NCI-H146 (cell line): ENCODE results near the gene KIZ.
A peak's percentile ranks its signal among the peaks of the same experiment; 100 is the strongest.

Experiments used
- DNase-seq: peaks from one replicate; lab custom pipeline; 2025; lab: John Stamatoyannopoulos, UW

KIZ gene

DNA sequence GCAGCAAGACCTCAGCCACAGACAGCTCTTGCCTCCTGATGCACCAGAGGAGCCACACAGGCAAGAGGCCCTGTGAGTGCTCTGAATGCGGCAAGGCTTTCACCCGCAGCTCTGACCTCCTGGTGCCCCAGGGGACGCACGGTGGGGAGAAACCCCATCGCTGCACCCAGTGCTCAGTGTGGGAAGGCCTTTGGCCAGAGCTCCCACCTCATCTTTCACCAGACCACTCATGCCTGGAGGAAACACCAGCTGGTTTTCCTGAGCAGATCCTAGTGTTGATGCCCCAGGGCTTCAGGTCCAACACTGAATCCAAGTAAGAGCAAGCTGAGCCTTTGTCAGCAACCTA, 140.3 kb downstream of the KIZ start:
- peak; percentile 89 for DNase-seq

DNA sequence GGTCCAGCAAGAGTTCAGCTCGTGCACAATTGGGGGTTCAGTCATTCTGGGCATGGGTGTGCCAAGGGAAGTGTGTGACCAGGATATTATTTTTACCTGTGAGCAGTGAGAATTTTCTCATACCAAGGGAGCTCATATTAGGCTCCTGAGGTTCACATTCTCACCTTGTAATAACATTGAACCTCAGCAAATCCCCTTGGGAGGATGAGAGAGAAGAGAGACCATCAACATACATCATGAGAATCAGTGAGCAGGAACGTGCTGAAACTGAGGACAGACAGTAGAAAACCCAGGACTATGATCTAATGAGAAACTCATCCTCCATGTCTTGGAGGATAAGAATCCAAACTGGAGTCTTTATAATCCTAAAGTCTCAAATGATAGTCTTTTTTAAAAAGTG, 143.9 kb downstream of the KIZ start:
- no peak for DNase-seq

DNA sequence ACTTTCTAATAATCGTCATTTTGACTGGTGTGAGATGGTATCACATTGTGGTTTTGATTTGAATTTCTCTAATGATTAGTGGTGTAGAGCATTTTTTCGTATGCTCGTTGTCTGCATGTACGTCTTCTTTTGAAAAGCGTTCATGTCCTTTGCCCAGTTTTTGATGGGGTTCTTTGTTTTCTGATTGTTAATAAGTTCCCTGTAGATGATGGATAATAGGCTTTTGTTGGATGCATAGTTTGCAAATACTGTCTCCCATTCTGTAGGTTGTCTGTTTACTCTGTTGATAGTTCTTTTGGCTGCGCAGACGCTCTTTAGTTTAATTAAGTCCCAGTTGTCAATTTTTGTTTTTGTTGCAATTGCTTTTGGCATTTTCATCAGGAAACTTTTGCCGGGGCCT, 144.9 kb downstream of the KIZ start:
- peak; percentile 62 for DNase-seq

DNA sequence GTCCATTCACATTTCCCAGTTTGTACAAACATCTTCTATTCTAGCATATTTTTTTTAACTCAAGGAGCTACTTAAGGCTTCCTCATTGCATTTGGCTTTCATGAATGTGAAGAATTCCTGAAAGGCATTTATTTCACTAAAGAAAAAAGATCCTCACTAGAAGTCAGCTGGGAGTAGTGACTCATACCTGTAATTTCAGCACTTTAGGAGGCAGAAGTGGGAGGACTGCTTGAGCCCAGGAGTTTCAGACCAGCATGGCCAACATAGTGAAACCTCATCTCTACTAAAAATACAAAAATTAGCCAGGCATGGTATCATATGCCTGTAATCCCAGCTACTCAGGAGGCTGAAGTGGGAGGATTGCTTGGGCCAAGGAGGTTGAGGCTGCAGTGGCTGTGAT, 146.4 kb downstream of the KIZ start:
- no peak for DNase-seq

DNA sequence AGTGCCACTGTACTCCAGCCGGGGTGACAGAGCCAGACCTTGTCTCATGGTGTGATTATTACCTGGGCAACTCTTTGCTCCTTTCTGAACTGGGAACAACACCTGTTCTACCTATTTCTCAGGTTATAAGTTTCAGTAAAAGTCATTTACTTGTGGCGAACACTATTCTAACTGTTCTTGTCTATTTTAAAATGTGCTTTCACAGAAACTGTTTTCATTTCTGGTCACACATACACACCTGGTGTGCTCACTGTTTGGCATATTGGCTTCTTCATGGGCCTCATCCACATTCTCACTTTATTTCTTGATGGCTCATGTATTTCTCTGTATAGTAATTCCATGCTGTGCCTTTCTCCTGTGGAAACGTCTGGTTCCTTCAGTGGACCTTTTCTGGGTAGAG, 146.8 kb downstream of the KIZ start:
- DNase-seq: no peak

DNA sequence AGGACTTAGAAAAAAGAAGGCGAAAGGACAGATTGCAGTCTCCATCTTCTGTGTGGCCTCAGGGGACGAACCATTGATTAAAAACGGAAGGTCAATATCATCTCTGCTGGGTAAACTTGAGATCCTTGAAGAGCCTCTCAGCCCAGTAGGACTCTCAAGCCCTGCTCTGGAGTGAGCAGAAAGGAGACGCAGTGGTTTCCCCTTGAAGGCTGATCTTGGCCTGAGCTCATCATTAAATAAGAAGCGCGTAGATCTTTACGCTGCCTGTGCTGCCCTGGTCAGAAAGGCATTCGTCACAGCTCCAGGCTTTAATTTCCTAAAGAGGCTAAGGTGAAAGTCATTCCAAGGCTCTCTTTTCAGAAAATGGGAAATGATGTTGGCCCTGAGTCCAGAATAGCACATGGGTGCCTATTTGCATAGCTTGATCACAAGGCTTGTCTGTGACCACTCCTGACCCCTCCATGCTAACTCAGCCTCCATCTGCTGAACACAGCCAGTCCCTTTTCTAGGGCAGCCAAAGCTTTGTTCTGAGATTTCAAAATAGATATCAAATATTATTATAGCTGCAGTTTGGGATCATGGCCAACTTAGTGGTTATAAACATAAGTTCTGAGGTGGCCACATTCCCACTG, 148.0 kb downstream of the KIZ start:
- peak; percentile 8 for DNase-seq

DNA sequence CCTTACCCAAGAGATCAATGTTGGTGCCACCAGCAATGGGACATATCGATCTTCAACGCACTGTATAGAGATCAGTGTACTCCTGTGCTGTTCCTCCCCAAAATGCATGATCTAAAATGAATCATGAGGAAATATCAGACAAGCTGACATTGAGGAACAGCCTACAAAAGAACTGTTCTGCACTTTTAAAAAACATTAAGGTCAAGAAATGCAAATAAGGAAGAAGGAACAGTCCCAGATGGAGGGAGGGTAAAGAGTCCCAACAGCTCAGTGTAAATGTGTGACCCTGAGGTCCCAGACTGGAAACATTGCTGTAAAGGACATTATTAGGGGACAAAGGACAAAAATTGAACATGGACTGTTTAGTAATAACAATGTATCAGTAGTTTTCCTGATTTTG, 152.9 kb downstream of the KIZ start:
- no peak for DNase-seq

DNA sequence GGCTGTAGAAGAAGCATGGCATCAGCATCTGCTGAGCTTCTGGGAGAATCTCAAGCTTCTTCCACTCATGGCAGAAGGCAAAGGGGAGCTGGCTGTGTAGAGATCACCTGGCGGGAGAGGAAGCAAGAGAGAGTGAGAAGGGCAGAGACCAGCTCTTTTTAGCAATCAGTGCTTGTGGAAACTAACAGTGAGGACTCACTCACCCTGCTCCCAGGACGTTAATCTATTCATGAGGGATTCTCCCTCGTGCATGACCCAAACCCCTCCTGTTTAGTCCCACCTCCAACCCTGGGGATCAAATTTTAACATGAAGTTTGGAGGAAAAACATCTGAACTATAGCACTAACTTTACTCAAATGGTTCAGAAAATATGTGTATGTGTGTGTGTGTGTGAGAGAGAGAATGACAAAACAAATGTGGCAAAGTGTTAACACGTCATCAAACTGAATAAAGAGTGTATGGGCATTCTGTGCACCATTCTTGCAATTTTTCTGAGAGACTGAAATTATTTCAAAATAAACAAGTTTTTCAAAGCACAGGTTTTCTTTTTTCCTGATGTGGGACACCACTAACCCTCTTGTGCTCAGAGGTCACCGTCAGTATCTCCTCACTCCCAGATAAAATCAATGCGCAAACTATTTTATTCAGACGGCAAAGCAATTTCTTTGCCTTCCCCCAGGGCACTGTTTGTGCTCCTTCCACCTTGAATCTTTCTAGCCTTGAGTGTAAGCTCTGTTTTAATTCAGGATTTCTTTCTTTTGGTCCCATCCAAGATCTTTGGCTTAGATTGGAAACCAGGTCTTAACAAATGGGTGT, 154.0 kb downstream of the KIZ start:
- DNase-seq: no peak

DNA sequence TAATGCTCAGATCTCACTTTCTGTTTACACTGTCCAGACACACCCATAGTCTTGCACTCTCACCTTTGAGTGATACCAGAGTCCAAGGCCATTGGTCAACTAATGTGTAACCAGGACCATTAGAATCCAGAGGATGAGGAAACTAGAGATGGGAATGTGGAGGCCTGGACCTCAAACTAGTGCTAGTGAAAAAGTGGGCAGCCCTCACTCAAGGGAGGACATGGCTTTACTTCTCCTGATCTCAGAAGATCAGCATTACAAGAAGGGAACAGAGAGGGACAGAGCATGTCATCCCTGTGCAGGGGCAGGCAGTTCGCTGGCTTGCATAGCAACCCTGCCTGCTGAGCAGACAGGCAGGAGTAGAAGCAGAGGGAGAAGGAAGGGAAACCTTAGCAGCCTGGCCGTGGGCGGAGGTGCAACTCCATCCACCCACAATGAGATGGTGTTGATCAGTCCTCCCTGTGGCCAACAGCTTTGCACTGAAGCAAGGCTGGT, 154.7 kb downstream of the KIZ start:
- no peak for DNase-seq

DNA sequence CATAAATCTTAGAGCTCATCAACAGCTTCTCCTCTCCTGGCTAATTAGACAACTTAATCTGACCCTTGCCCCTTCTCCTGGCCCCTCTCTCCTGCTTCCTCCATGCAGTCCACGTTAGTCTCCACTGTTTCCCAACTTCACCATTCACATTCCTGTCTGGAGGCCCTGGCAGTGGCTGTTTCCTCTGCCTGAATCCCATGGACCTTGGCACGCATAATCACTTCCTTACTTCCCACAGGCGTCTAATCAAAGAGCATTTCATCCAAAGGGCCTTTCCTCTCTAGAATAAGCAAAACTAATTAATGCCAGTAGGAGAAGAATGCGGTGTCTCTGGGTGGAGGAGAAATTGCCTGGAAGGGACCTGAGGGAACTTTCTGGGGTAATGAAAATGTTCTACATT, 160.9 kb downstream of the KIZ start:
- no peak for DNase-seq

DNA sequence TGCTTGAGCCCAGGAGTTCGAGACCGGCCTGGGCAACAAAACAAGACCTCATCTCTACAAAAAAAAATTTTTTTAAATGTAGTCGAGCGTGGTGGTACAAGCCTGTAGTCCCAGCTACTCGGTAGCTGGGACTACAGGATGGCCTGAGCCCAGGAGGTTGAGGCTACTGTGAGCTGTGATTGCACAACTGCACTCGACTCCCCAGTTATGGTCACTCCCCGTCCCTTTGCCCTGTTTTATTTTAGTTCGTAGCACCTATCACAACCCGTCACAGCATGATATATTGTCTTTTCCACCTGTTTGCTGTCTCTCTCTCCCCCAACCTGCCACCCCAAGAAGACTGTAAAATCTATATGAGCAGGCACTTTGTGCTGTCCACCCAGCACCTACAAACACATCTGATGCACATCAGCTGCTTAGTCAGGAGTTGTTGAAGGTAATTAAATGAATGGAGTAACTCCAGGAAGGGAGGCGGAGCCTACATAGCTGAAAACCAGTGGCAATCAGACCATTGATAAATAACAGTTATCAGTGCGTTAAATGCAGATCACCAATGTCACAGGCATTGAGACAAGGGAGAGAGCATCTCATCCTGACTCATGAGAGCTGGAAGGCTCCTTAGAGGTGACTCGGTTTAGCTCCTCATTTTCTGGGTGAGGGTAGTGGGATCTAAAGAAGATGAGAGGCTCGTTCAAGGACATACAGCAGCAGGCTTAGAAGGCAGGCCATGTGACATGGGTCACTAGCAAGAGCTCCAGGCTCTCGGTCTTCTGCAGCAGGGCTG, 162.9 kb downstream of the KIZ start:
- DNase-seq: no peak

DNA sequence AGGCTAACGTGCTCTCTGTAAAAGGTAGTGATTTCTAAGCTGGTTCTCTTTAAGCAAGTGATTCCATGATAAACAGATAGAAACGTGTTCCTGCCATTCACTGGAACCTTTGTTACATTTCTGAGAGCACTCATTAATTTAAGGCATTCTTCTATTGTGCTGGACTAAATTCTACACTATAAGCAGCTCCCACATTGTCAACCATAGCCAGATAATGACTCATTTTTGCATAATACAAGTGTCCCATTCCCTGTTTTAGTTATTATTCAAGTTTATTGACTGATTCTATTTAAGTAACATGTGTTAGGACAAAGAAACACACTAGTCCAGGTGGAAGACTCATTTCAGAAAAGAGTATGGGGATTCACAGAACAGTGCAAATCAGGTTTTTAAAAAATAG, 163.8 kb downstream of the KIZ start:
- DNase-seq: no peak

DNA sequence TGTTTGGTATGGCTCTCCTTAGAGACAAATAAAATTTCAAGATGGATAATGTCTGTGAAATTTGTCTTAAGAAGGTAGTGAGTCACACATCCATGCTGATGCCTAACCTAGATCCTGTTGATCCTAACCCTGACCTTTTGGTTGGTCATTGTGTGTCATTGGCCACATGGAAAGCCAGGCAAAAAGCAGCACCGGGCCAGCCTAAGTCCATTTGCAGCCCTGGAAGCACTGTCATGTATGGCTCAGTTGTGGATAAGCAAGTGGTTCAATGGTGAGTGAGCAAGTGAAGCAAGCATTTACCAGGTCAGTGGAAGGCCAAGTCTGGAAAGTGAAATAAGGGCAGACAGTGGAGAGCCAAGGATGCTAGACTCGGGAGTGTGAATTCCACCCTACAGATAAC, 165.1 kb downstream of the KIZ start:
- DNase-seq: no peak

DNA sequence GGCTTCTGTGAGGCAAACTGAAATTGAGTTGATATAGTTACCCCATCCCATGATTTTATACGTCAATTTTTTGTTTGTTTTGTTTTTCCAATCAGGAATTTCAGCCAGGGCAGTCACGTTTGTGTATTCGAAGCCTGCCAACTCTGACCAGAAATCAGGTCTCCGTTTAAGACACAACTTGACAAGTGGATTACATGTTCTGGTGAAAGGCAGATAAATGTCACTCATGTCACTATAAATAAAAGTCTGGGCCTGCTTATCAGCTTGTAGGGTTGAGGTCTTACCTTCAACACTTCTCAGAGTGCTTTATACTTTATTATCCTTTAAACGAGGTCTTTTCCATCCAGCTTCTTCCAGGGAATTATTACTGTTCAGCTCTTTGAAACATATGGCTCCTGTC, 168.9 kb downstream of the KIZ start:
- DNase-seq: no peak
